ENCODE measurements around the gene AEBP2.

DNA sequence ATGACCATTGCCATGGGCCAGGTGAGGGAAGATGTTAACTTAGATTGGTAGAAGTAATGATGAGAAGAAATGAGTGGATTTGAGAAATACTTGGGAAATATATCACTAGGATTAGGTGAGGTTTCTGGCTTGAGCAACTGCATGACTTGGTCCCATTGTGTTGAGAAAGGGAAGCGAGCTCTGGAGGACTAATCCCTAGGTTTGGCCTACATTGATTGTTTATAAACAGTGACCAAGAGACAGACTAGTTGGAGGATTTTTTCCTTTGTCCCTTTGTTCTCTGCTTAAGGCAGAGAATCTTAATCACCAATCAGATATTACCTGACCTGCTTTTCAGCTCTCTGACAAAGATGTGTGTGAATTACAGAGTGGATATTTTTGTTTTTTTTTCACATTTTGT, 100.5 kb downstream of the AEBP2 start:
- TF ChIP-seq, protein P1, sequence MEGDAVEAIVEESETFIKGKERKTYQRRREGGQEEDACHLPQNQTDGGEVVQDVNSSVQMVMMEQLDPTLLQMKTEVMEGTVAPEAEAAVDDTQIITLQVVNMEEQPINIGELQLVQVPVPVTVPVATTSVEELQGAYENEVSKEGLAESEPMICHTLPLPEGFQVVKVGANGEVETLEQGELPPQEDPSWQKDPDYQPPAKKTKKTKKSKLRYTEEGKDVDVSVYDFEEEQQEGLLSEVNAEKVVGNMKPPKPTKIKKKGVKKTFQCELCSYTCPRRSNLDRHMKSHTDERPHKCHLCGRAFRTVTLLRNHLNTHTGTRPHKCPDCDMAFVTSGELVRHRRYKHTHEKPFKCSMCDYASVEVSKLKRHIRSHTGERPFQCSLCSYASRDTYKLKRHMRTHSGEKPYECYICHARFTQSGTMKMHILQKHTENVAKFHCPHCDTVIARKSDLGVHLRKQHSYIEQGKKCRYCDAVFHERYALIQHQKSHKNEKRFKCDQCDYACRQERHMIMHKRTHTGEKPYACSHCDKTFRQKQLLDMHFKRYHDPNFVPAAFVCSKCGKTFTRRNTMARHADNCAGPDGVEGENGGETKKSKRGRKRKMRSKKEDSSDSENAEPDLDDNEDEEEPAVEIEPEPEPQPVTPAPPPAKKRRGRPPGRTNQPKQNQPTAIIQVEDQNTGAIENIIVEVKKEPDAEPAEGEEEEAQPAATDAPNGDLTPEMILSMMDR (IDR thresholded peaks at IDR 0.05), result no peak
- TF ChIP-seq POLR2AphosphoS5 (IDR thresholded peaks at IDR 0.05), result no peak
